HL-60 (cell line): ENCODE results near the gene ENDOV.

ENCODE experiments used
- CTCF ChIP-seq: IDR thresholded peaks from one replicate; pipeline ENCODE4 v1.5.1; 2011; ENCODE audit warnings: low read length, control low read depth, inconsistent platforms; ENCODE audit not compliant: insufficient read depth
- GABPA ChIP-seq: IDR thresholded peaks from 2 replicates; pipeline ENCODE4 v1.6.1; 2012; ENCODE audit warnings: low read depth
- POLR2AphosphoS5 ChIP-seq: IDR thresholded peaks from 2 replicates; pipeline ENCODE4 v1.6.1; 2012; ENCODE audit warnings: low read depth

DNA sequence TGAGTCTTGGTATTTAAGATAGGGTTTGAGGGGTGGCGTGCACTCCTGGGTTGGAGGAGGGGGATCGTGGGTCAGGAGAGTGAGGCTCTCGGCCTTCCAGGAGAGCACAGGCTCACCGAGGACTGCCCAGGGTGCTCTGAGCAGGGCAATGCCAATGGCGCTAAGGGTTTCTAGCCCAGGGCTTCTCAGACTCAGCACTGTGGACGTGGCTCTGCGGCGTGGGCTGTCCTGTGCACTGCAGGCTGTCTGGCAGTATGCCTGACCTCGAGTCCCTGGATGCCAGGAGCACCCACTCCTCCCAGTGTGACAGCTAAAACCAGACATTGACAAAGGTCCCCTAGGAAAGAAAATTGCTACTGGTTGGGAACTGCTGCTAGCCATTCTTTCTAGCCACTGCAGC lies 37.2 kb upstream of the ENDOV start:
- TF ChIP-seq CTCF (no peak), GABPA (no peak), POLR2AphosphoS5 (no peak)
